K562 (cell line): ENCODE data around the gene RAB2B. TPM values are rescaled to one million over a fixed set of nuclear protein-coding genes. Genes with fewer than 3 reads are reported as not detected.

ENCODE experiments used
- ARNT ChIP-seq, 2 experiments: fragments of 450-650 bp; IDR thresholded peaks; 2 replicates each; pipeline ENCODE4 v1.6.1; 2016; ENCODE audit warnings: mild to moderate bottlenecking in 1 of 2
- BCOR ChIP-seq: fragments of 450-650 bp; IDR thresholded peaks from 2 replicates; pipeline ENCODE4 v1.6.1; 2016
- CCAR2 ChIP-seq: fragments of 200-400 bp; formaldehyde crosslinking; IDR thresholded peaks from 2 replicates; pipeline ENCODE4 v1.6.1; 2017; ENCODE audit warnings: mild to moderate bottlenecking, low read depth, low read length
- COPS2 ChIP-seq: fragments of 450-650 bp; conservative IDR thresholded peaks from 2 replicates; pipeline ENCODE4 v1.6.1; 2016; ENCODE audit warnings: mild to moderate bottlenecking, moderate library complexity
- FOXJ3 ChIP-seq: sonication (generic); formaldehyde crosslinking; IDR thresholded peaks from 2 replicates; pipeline ENCODE4 v1.4.0; 2020; ENCODE audit warnings: mild to moderate bottlenecking, missing genetic modification reagents
- FOXM1 ChIP-seq, 2 experiments: fragments of 450-650 bp in 1 of 2; sonication (generic) in 1 of 2; formaldehyde crosslinking in 1 of 2; IDR thresholded peaks; 2 replicates each; pipeline versions ENCODE4 v1.6.1 to v1.9.0; 2017 to 2022; ENCODE audit warnings: low read depth in 2 of 2, mild to moderate bottlenecking in 2 of 2, missing genetic modification reagents in 1 of 2, moderate library complexity in 1 of 2
- JUNB ChIP-seq: fragments of 450-650 bp; formaldehyde crosslinking; conservative IDR thresholded peaks from 2 replicates; pipeline ENCODE4 v1.4.0; 2020; ENCODE audit warnings: mild to moderate bottlenecking
- KLF16 ChIP-seq: IDR thresholded peaks from 2 replicates; pipeline ENCODE4 v1.6.1; 2016; ENCODE audit warnings: antibody characterized with exemption
- NFRKB ChIP-seq: fragments of 450-650 bp; IDR thresholded peaks from 2 replicates; pipeline ENCODE4 v1.6.1; 2016; ENCODE audit warnings: low read depth
- RBM17 ChIP-seq: fragments of 200-400 bp; formaldehyde crosslinking; IDR thresholded peaks from 2 replicates; pipeline ENCODE4 v1.6.1; 2017; ENCODE audit warnings: low read depth, mild to moderate bottlenecking, low read length, borderline replicate concordance
- SIRT6 ChIP-seq: IDR thresholded peaks from one replicate; pipeline ENCODE4 v1.6.1; 2012; ENCODE audit warnings: low read depth, mild to moderate bottlenecking, control low read depth, inconsistent platforms, low read length, moderate library complexity
- SRF ChIP-seq, 2 experiments: fragments of 250-450, 450-650 bp in 1 of 2; sonication (Bioruptor Pico) in 1 of 2; sonication (generic) in 1 of 2; formaldehyde crosslinking; IDR thresholded peaks; 2 replicates each; pipeline versions ENCODE4 v1.5.0 to v1.5.1; 2020 to 2022; ENCODE audit warnings: mild to moderate bottlenecking in 1 of 2, missing genetic modification reagents in 1 of 2
- TEAD4 ChIP-seq, 2 experiments: sonication (generic) in 1 of 2; formaldehyde crosslinking in 1 of 2; IDR thresholded peaks; 2 replicates each; pipeline versions ENCODE4 v1.6.1 to v1.8.0; 2012 to 2022; ENCODE audit warnings: borderline replicate concordance in 1 of 2, inconsistent platforms in 1 of 2, low read length in 1 of 2, mild to moderate bottlenecking in 1 of 2, missing genetic modification reagents in 1 of 2
- ZNF3 ChIP-seq: fragments of 250-450 bp; sonication (Bioruptor Pico); IDR thresholded peaks from 2 replicates; pipeline ENCODE4 v1.5.0; 2021; ENCODE audit warnings: mild to moderate bottlenecking, moderate library complexity
- polyA plus RNA-seq, 8 experiments: library from polyadenylated mRNA; depleted of rRNA in 4 of 8; stranded (reverse) in 5 of 8; unstranded in 3 of 8; fragments of >200 nt; fragmentation: Nextera tagmentation in 2 of 8; fragmentation: Illumina TruSeq in 1 of 8; extraction: Ambion mirVana in 2 of 8; extraction: Trizol in 1 of 8; gene quantifications; 2 replicates each; pipeline versions ENCODE4 v1.2.1 to v1.2.3, GENCODE V29; 2011 to 2014; ENCODE audit warnings: inconsistent platforms in 1 of 8, missing spikeins in 1 of 8
- total RNA-seq, 7 experiments: library from RNA; depleted of rRNA in 6 of 7; stranded (reverse); fragments of >200 nt in 6 of 7; fragmentation: Illumina TruSeq in 2 of 7; extraction: Trizol in 2 of 7; gene quantifications; 2 replicates each; pipeline versions ENCODE4 v1.2.1 to v1.2.3, GENCODE V29; 2011 to 2021; ENCODE audit warnings: low replicate concordance in 1 of 7
- TF ChIP-seq, protein P1 (sequence below): fragments of 450-650 bp; formaldehyde crosslinking; IDR thresholded peaks from 2 replicates; pipeline ENCODE4 v1.4.0; 2022; ENCODE audit warnings: mild to moderate bottlenecking, moderate library complexity
- TF ChIP-seq, protein P2 (sequence below): IDR thresholded peaks from 2 replicates; pipeline ENCODE4 v1.6.1; 2014; ENCODE audit warnings: antibody characterized with exemption
- TF ChIP-seq, protein P3 (sequence below): sonication (generic); formaldehyde crosslinking; IDR thresholded peaks from 2 replicates; pipeline ENCODE4 v1.8.0; 2023; ENCODE audit warnings: mild to moderate bottlenecking, missing genetic modification reagents
- TF ChIP-seq, protein P4 (sequence below), 2 experiments: fragments of 200-800 bp in 1 of 2; sonication (Bioruptor generic) in 1 of 2; sonication (generic) in 1 of 2; formaldehyde crosslinking in 1 of 2; IDR thresholded peaks in 1 of 2; conservative IDR thresholded peaks in 1 of 2; 2 replicates each; pipeline versions ENCODE4 v1.5.0 to v1.6.1; 2016 to 2020; ENCODE audit warnings: missing compliant biosample characterization in 1 of 2, missing genetic modification characterization in 1 of 2, missing genetic modification reagents in 1 of 2
- TF ChIP-seq, protein P5 (sequence below): fragments of 450-650 bp; IDR thresholded peaks from 2 replicates; pipeline ENCODE4 v1.7.1; 2018; ENCODE audit warnings: mild to moderate bottlenecking, low read depth; ENCODE audit not compliant: partially characterized antibody

The RAB2B gene
- total and polyA plus RNA-seq, 9 of the 15 experiments (the other 6 are each of a cell fraction or from before 2014, with no cell fraction given): 4.6 to 19.8 (median 9.8) TPM

DNA sequence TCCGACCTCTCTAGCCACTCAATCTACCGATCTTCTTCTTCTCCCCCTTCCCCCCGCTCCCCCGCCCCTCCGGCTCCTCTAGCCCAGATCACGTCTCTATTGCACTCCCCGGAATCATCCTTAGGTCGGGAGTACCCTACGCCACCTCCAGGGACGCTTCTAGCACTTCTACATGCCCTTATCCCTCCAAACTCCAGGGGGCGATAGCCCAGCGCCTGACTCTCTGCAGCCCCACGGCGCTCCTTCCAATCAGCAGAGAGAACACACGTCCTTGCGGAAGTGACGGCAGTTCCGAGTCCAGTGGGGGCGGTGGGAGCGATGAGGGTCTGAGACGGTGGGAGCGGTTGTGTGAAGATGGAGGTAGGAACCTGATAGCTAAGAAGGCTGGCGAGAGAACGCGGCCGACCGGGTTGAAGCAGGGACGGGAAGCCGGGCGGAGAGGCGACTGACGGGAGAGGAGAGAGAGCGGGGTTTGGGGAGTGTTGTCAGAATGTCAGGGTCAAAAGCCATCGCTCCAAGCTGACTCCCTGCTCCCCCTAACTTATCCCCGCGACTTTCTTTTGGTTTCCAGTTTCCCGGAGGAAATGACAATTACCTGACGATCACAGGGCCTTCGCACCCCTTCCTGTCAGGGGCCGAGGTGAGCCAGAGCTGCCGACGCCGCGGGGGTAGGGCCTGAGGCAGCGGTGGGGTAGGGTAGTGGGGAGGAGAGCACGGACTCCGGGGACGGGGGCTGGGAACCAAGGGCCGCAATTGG lies at the start of gene RAB2B, which contains the start of gene TOX4 (continued):
- TF ChIP-seq TEAD4 (IDR thresholded peaks at IDR 0.05; ENCODE audit: low read length) (peak; percentile 37; the same call in 1 of the 2 replicates), TEAD4 (CRISPR knock-in tag; IDR thresholded peaks at IDR 0.05; ENCODE audit: borderline replicate concordance) (no peak), FOXM1 (IDR thresholded peaks at IDR 0.05; ENCODE audit: low read depth) (no peak), FOXM1 (CRISPR knock-in tag; IDR thresholded peaks at IDR 0.05; ENCODE audit: low read depth) (no peak), JUNB (CRISPR knock-in tag) (no peak), ZNF3 (CRISPR knock-in tag) (no peak), NFRKB (peak; percentile 31; the same call in 1 of the 2 replicates), SRF (CRISPR knock-in tag; IDR thresholded peaks at IDR 0.05) (no peak), COPS2 (no peak), SIRT6 (no peak), FOXJ3 (no peak), ARNT (IDR thresholded peaks at IDR 0.05) (peak in 1 of 2 experiments; percentile 74; a peak in 1 of 4 replicates), RBM17 (no peak), CCAR2 (no peak), KLF16 (no peak), BCOR (no peak)
- TF ChIP-seq, protein P1, sequence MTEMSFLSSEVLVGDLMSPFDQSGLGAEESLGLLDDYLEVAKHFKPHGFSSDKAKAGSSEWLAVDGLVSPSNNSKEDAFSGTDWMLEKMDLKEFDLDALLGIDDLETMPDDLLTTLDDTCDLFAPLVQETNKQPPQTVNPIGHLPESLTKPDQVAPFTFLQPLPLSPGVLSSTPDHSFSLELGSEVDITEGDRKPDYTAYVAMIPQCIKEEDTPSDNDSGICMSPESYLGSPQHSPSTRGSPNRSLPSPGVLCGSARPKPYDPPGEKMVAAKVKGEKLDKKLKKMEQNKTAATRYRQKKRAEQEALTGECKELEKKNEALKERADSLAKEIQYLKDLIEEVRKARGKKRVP: no peak
- TF ChIP-seq, protein P2, sequence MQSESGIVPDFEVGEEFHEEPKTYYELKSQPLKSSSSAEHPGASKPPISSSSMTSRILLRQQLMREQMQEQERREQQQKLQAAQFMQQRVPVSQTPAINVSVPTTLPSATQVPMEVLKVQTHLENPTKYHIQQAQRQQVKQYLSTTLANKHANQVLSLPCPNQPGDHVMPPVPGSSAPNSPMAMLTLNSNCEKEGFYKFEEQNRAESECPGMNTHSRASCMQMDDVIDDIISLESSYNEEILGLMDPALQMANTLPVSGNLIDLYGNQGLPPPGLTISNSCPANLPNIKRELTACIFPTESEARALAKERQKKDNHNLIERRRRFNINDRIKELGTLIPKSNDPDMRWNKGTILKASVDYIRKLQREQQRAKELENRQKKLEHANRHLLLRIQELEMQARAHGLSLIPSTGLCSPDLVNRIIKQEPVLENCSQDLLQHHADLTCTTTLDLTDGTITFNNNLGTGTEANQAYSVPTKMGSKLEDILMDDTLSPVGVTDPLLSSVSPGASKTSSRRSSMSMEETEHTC: no peak
- TF ChIP-seq, protein P3, sequence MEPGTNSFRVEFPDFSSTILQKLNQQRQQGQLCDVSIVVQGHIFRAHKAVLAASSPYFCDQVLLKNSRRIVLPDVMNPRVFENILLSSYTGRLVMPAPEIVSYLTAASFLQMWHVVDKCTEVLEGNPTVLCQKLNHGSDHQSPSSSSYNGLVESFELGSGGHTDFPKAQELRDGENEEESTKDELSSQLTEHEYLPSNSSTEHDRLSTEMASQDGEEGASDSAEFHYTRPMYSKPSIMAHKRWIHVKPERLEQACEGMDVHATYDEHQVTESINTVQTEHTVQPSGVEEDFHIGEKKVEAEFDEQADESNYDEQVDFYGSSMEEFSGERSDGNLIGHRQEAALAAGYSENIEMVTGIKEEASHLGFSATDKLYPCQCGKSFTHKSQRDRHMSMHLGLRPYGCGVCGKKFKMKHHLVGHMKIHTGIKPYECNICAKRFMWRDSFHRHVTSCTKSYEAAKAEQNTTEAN (CRISPR knock-in tag): no peak
- TF ChIP-seq, protein P4, sequence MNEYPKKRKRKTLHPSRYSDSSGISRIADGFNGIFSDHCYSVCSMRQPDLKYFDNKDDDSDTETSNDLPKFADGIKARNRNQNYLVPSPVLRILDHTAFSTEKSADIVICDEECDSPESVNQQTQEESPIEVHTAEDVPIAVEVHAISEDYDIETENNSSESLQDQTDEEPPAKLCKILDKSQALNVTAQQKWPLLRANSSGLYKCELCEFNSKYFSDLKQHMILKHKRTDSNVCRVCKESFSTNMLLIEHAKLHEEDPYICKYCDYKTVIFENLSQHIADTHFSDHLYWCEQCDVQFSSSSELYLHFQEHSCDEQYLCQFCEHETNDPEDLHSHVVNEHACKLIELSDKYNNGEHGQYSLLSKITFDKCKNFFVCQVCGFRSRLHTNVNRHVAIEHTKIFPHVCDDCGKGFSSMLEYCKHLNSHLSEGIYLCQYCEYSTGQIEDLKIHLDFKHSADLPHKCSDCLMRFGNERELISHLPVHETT (CRISPR knock-in tag; conservative IDR thresholded peaks at IDR 0.05 in 1 of 2, IDR thresholded peaks at IDR 0.05 in 1 of 2): 0 out of 4 replicates have a peak, but pooled peaks of 1 of the 2 experiments have one; percentile 45
- TF ChIP-seq, protein P5, sequence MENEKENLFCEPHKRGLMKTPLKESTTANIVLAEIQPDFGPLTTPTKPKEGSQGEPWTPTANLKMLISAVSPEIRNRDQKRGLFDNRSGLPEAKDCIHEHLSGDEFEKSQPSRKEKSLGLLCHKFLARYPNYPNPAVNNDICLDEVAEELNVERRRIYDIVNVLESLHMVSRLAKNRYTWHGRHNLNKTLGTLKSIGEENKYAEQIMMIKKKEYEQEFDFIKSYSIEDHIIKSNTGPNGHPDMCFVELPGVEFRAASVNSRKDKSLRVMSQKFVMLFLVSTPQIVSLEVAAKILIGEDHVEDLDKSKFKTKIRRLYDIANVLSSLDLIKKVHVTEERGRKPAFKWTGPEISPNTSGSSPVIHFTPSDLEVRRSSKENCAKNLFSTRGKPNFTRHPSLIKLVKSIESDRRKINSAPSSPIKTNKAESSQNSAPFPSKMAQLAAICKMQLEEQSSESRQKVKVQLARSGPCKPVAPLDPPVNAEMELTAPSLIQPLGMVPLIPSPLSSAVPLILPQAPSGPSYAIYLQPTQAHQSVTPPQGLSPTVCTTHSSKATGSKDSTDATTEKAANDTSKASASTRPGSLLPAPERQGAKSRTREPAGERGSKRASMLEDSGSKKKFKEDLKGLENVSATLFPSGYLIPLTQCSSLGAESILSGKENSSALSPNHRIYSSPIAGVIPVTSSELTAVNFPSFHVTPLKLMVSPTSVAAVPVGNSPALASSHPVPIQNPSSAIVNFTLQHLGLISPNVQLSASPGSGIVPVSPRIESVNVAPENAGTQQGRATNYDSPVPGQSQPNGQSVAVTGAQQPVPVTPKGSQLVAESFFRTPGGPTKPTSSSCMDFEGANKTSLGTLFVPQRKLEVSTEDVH: peak; percentile 67
